Activated CD8-positive, alpha-beta T cell treated with anti-CD3 and anti-CD28 coated beads for 36 hours (primary cell): ENCODE results near the gene CRYGD. TPM values are rescaled to one million over a fixed set of nuclear protein-coding genes. Genes with fewer than 3 reads are reported as not detected.
"Not testable (repeated sequence)": the region's sequence is repeated elsewhere in the genome, so short reads cannot be mapped to it uniquely, and the experiment has no call there.

Experiments
- ATAC-seq: fragments of 200-7000 bp; cut with Tn5 transposase; one replicate; pipeline ENCODE4 v1.10.0; 2021; ENCODE audit warnings: mild to moderate bottlenecking, moderate library complexity
- CTCF ChIA-PET: fragments of 350-600 bp; sonication (Branson Sonifier 250); formaldehyde crosslinking; loops from one replicate; lab custom pipeline; 2021; ENCODE audit warnings: antibody characterized with exemption; lab: Charles Lee
- POLR2A ChIA-PET: fragments of 350-600 bp; sonication (Branson Sonifier 250); formaldehyde crosslinking; loops from one replicate; lab custom pipeline; 2021; ENCODE audit warnings: antibody characterized with exemption; lab: Charles Lee
- DNase-seq: peaks from one replicate; pipeline ENCODE4 v3.0.0-alpha.2; 2020
- H3K27ac Mint-ChIP-seq: one replicate; pipeline ENCODE4 v1.8.0; 2021; ENCODE audit warnings: mild to moderate bottlenecking, mixed read lengths
- H3K27me3 Mint-ChIP-seq: one replicate; pipeline ENCODE4 v1.8.0; 2021; ENCODE audit warnings: mixed read lengths
- H3K36me3 Mint-ChIP-seq: one replicate; pipeline ENCODE4 v1.8.0; 2021; ENCODE audit warnings: low read depth, mixed read lengths
- H3K4me1 Mint-ChIP-seq: one replicate; pipeline ENCODE4 v1.8.0; 2021; ENCODE audit warnings: low read depth, mixed read lengths
- H3K4me3 Mint-ChIP-seq: one replicate; pipeline ENCODE4 v1.8.0; 2021; ENCODE audit warnings: mild to moderate bottlenecking, moderate library complexity, mixed read lengths
- H3K9me3 Mint-ChIP-seq: one replicate; pipeline ENCODE4 v1.8.0; 2021; ENCODE audit warnings: mixed read lengths
- intact Hi-C: fragments of 100-400 bp; cut with micrococcal nuclease; formaldehyde crosslinking; loops from one replicate; pipeline ENCODE4 v1.10.0; 2022
- total RNA-seq, 2 experiments: library from RNA; stranded (reverse); gene quantifications; one replicate each; pipeline ENCODE4 v1.2.3, GENCODE V29; 2021
- TF ChIP-seq, protein P1 (sequence below): fragments of 200-600 bp; IDR thresholded peaks from one replicate; pipeline ENCODE4 v1.8.0; 2022; ENCODE audit warnings: antibody characterized with exemption, mild to moderate bottlenecking

Gene CRYGD
- not detected for total RNA-seq

DNA sequence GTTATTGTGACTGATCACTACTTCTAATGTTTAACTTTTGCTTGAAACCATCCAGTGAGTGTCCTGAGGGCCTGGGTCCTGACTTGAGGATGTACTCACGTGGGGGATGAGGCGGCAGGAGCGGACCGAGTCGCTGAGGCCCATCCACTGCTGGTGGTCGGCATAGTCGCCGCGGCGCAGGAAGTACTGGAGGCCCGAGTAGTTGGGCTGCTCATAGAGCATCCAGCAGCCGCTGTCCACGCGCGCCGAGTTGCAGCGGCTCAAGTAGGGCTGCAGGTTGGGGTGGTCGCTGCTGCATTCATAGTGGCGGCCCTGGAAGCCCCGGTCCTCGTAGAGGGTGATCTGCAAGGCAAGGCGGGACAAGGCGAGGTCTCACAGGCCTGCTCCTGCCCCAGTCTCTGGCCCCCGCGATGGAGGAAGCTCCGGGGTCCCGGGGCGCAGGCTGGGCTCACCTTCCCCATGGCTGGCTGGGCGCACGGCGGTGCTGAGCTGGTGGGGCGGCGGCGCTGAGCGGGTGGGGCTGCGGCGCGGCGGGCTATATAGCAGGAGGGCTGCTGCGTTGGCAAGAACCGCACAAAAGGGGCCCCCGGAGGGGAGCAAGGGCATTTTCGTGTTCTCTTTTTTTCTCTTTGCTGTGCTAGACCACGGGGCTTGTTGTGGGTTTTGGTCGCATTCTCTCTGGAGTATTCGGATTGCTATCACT, at the start of gene CRYGD:
CRYGD (minus strand) TSS at position 512 of the 703 bp plus-strand sequence; CDS start at position 461, 51 bp downstream.
- H3K27ac Mint-ChIP-seq, H3K36me3 Mint-ChIP-seq, H3K9me3 Mint-ChIP-seq, intact Hi-C loops, CTCF ChIA-PET, POLR2A ChIA-PET, H3K4me1 Mint-ChIP-seq: not testable (repeated sequence)
- Mint-ChIP-seq H3K4me3 (peak within 1 kb of the TSS; percentile 43), H3K27me3 (peaks cover 27% of the 10 kb centered on the region)
- peak; percentile 20 for DNase-seq
- ATAC-seq, result peak; percentile 53

DNA sequence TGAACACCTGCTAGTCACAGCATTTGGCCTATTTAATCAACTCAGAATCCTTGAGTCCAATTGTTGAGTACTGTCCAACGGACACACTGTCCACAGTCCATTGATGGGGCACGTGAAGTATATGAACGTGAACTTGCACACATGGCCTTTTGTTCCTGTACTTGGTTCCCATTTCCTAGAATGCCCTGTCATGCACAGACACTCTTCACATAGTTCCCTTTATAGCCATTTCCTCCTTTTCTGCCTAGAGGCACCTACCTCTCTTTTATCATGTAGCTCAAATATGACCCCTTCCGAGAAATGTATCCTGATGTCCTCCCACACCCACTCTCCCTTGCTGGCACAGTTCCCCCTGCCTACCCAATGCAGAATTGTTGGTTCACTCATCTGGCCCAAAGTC, 47.8 kb upstream of the CRYGD start:
- Mint-ChIP-seq H3K27ac (no peak overlapping the region), H3K9me3 (no peaks in the 10 kb centered on the region), H3K27me3 (peaks cover 11% of the 10 kb centered on the region), H3K4me3 (no peak overlapping the region), H3K36me3 (no peaks in the 10 kb centered on the region), H3K4me1 (peaks cover 4% of the 10 kb centered on the region)
- no peak for DNase-seq
- TF ChIP-seq, protein P1, sequence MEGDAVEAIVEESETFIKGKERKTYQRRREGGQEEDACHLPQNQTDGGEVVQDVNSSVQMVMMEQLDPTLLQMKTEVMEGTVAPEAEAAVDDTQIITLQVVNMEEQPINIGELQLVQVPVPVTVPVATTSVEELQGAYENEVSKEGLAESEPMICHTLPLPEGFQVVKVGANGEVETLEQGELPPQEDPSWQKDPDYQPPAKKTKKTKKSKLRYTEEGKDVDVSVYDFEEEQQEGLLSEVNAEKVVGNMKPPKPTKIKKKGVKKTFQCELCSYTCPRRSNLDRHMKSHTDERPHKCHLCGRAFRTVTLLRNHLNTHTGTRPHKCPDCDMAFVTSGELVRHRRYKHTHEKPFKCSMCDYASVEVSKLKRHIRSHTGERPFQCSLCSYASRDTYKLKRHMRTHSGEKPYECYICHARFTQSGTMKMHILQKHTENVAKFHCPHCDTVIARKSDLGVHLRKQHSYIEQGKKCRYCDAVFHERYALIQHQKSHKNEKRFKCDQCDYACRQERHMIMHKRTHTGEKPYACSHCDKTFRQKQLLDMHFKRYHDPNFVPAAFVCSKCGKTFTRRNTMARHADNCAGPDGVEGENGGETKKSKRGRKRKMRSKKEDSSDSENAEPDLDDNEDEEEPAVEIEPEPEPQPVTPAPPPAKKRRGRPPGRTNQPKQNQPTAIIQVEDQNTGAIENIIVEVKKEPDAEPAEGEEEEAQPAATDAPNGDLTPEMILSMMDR, result no peak
- CTCF ChIA-PET, result no interaction called here
- POLR2A ChIA-PET, result no interaction called here
- intact Hi-C loops, result loop anchor here (10.0 kb wide), 1 partner anchor 183 kb away; no protein-coding TSS in a partner anchor
- no peak for ATAC-seq

- Mint-ChIP-seq H3K27me3 (peaks cover 8% of the 10 kb centered on the region), H3K4me3 (no peak overlapping the region), H3K36me3 (no peaks in the 10 kb centered on the region), H3K4me1 (no peaks in the 10 kb centered on the region), H3K9me3 (no peaks in the 10 kb centered on the region), H3K27ac (no peak overlapping the region)
- DNase-seq (no peak), ATAC-seq (no peak)
- TF ChIP-seq, protein P1, result no peak
- POLR2A ChIA-PET, result no interaction called here
- CTCF ChIA-PET, result interaction anchor here (1.3 to 4.0 kb wide), 3 partner anchors 8 to 22 kb away, joined by 3 to 15 read pairs (median 3); no protein-coding TSS in a partner anchor
- intact Hi-C loops, result no loop called here
These were observed 40.8 kb upstream of the CRYGD start for GRCh38 chr2:208164951-208165755.

GRCh38 chr2:208163489-208163888, 39.2 kb upstream of the CRYGD start, which contains the start of gene CRYGA:
TSS of gene CRYGA (minus strand) at chr2:208163589. CDS start at chr2:208163556, 33 bp downstream.
- TF ChIP-seq, protein P1, result no peak
- CTCF ChIA-PET, result interaction anchor here (1.6 kb wide), 1 partner anchor 9 kb away, joined by 3 read pairs; no protein-coding TSS in a partner anchor

DNA sequence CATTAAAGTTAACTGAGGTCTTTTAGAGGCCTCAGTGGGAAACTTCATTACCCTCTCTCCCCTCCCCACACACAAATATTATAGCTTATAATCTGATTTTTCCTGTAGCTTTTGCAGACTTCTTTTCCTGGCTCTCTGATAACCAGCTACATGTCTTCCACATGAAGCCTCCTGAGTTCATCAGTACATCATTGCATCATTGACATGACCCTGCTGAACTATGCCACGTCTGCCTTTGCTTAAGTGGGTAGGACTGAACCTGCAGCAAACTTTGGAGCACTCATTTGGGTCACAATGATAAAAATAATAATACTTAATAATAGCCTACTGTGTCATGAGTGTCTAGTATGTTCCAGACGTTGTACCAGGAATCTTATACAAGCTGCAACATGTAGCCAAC, 32.1 kb upstream of the CRYGD start:
- POLR2A ChIA-PET, result no interaction called here
- H3K4me3 Mint-ChIP-seq, result no peak overlapping the region
- no peak for DNase-seq

More at GRCh38 chr2:208163489-208163888, 39.2 kb upstream of the CRYGD start, which contains the start of gene CRYGA:
- DNase-seq (no peak), ATAC-seq (no peak)
- Mint-ChIP-seq H3K36me3 (no peaks in the 10 kb centered on the region), H3K4me1 (no peaks in the 10 kb centered on the region), H3K9me3 (no peaks in the 10 kb centered on the region), H3K27me3 (peaks cover 2% of the 10 kb centered on the region), H3K27ac (no peak within 1 kb of the TSS), H3K4me3 (no peak within 1 kb of the TSS)
- POLR2A ChIA-PET, result no interaction called here
- intact Hi-C loops, result no loop called here

More for the DNA sequence above, 32.1 kb upstream of the CRYGD start:
- intact Hi-C loops, result no loop called here
- no peak for ATAC-seq
- peaks cover 4% of the 10 kb centered on the region for H3K9me3 Mint-ChIP-seq
- TF ChIP-seq, protein P1, result no peak
- H3K36me3 Mint-ChIP-seq, result no peaks in the 10 kb centered on the region
- H3K27ac Mint-ChIP-seq, result no peak overlapping the region
- H3K27me3 Mint-ChIP-seq, result peaks cover 2% of the 10 kb centered on the region
- CTCF ChIA-PET, result interaction anchor here (1.0 to 1.6 kb wide), 3 partner anchors 18 to 116 kb away, joined by 3 to 4 read pairs (median 4); no protein-coding TSS in a partner anchor
- no peaks in the 10 kb centered on the region for H3K4me1 Mint-ChIP-seq
